ENCODE results near the gene STK4. TPM values are rescaled to one million over a fixed set of nuclear protein-coding genes. Genes with fewer than 3 reads are reported as not detected.

STK4 gene
- total and polyA plus RNA-seq, 2 of the 8 experiments (the other 6 are each of a cell fraction or from before 2014, with no cell fraction given), result 12.0 to 34.3 TPM

DNA sequence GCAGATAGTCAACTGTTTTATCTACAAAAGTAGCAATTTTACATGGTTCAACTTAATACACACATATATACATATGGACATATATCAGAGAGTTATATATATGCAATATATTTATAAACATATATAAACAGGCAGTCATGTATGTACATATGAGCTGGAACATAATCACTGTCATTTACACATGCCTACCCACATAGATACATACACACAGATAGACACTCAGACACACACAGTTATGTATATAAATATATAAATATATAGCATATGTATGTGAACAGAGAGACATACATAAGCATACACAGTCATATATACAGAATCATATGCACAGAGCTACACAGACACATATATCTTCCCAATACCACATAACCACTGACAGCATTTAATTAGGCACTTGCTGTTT lies 146.4 kb downstream of the STK4 start:
- H3K4me1 ChIP-seq (replicated peaks in 1 of 4; ENCODE audit: control insufficient read depth in 3 of 4, insufficient read depth in 4 of 4, low read length in 3 of 4), result peaks cover 0 to 7% (median 2%) of the 10 kb centered on the region in 4 experiments; a peak in 5 of 7 replicates
- no peaks in the 10 kb centered on the region for H3K9me3 ChIP-seq (ENCODE audit: insufficient read depth in 2 of 2, low read depth in 1 of 2, low read length in 1 of 2)
- H3K4me2 ChIP-seq (ENCODE audit: insufficient read depth in 1 of 2, low read depth in 2 of 2, low read length in 2 of 2), result no peak overlapping the region
- H2BK5ac ChIP-seq (ENCODE audit: low read depth, low read length), result no peak overlapping the region
- no peak overlapping the region for H3K23ac ChIP-seq (ENCODE audit: insufficient read length)
- H4K8ac ChIP-seq (ENCODE audit: extremely low read depth, insufficient read depth, low read length), result no peak overlapping the region
- ChIA-PET CTCF (ENCODE audit: partially characterized antibody) (interaction anchor here (0.9 to 13.8 kb wide), 29 partner anchors 8 to 427 kb away, joined by 3 to 210 read pairs (median 5); partner anchors contain the start of genes KCNS1, RBPJL and WFDC12), POLR2A (ENCODE audit: partially characterized antibody) (interaction anchor here (1.1 to 3.9 kb wide), 3 partner anchors 11 to 19 kb away, joined by 3 to 18 read pairs (median 4); partner anchors contain the start of gene KCNS1)
- FAIRE-seq (no peak), DNase-seq (ENCODE audit: low read depth in 1 of 2, low spot score in 2 of 2) (no peak)
- H2BK20ac ChIP-seq (ENCODE audit: low read length), result no peak overlapping the region
- H4K5ac ChIP-seq (ENCODE audit: insufficient read length, low read depth, low read length), result no peak overlapping the region
- no peaks in the 10 kb centered on the region for H3K23me2 ChIP-seq (ENCODE audit: low read depth, low read length)
- no peak overlapping the region for H3K9ac ChIP-seq (replicated peaks in 1 of 4; ENCODE audit: extremely low read depth in 1 of 4, low read depth in 3 of 4, low read length in 3 of 4)
- H3K56ac ChIP-seq (replicated peaks; ENCODE audit: insufficient read length, low read depth, low read length), result no peak overlapping the region
- no peak overlapping the region for H2BK15ac ChIP-seq (ENCODE audit: low read length)
- no peak overlapping the region for H3K4ac ChIP-seq (replicated peaks; ENCODE audit: insufficient read length, low read depth, low read length)
- no peak overlapping the region for H2AFZ ChIP-seq (ENCODE audit: low read length)
- H2BK12ac ChIP-seq (ENCODE audit: low read depth, low read length), result no peak overlapping the region
- H3K79me2 ChIP-seq (ENCODE audit: control insufficient read depth in 1 of 2, insufficient read depth in 2 of 2, low read length in 2 of 2), result no peaks in the 10 kb centered on the region
- H3K79me1 ChIP-seq (ENCODE audit: low read depth, low read length), result no peaks in the 10 kb centered on the region
- H3K27ac ChIP-seq (ENCODE audit: low read depth, low read length), result no peak overlapping the region
- no peaks in the 10 kb centered on the region for H3K27me3 ChIP-seq (replicated peaks in 1 of 4; ENCODE audit: control insufficient read depth in 3 of 4, extremely low read depth in 1 of 4, insufficient read depth in 3 of 4, low read length in 3 of 4)
- H2BK120ac ChIP-seq (replicated peaks; ENCODE audit: low read depth, low read length), result no peak overlapping the region
- no peak overlapping the region for H3K14ac ChIP-seq (ENCODE audit: insufficient read length)
- H3K36me3 ChIP-seq (ENCODE audit: control insufficient read depth in 2 of 4, insufficient read depth in 4 of 4, low read length in 3 of 4), result no peaks in the 10 kb centered on the region
- H3K18ac ChIP-seq (ENCODE audit: extremely low read depth, low read length), result no peak overlapping the region
- H2AK5ac ChIP-seq (ENCODE audit: low read depth, low read length), result no peak overlapping the region
- no peaks in the 10 kb centered on the region for H4K20me1 ChIP-seq (replicated peaks in 1 of 2; ENCODE audit: control insufficient read depth in 1 of 2, insufficient read depth in 2 of 2, low read length in 2 of 2)
- H4K91ac ChIP-seq (replicated peaks; ENCODE audit: insufficient read length, low read length), result no peak overlapping the region
- H3K4me3 ChIP-seq (ENCODE audit: extremely low read depth in 1 of 4, insufficient read depth in 2 of 4, low read depth in 3 of 4, low read length in 4 of 4), result no peak overlapping the region
- TF ChIP-seq RXRA (IDR thresholded peaks at IDR 0.05; ENCODE audit: insufficient read depth, low read depth, low read length) (no peak), MAX (IDR thresholded peaks at IDR 0.05) (no peak), CTBP2 (IDR thresholded peaks at IDR 0.05; ENCODE audit: borderline replicate concordance, insufficient read depth, insufficient read length, low read length) (no peak), ASH2L (IDR thresholded peaks at IDR 0.05; ENCODE audit: low read length) (no peak), FOSL1 (IDR thresholded peaks at IDR 0.05; ENCODE audit: insufficient read depth, low read depth, low read length) (no peak), EGR1 (IDR thresholded peaks at IDR 0.05; ENCODE audit: borderline replicate concordance, low read depth, low read length) (no peak), SAP30 (IDR thresholded peaks at IDR 0.05; ENCODE audit: insufficient read depth, insufficient replicate concordance, low read length) (no peak), BRCA1 (IDR thresholded peaks at IDR 0.05; ENCODE audit: low read depth, low read length) (no peak)

Data from H1 (cell line).